ENCODE measurements around the gene ZNRF3.

Gene ZNRF3

DNA sequence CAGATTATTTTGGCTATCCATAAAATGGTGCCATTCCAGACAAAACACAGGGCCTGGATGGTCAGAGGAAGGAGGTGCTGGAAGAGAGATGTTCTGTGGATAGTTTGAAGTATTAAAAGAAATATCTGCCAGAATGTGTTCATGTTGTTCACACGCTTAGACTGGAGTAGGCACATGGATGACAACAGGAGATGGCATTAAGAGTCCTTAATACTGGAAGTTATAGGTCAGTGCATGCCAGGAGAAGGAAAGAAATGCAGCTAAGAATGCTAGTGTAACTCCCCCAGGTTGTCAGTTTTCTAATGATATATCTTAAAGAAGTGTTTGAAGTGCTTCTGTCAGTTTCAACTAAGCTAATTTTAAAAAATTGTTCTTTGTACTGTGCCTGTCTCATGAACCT is 209.7 kb downstream of the ZNRF3 start:
- H2BK15ac ChIP-seq (ENCODE audit: low read depth, poor library complexity, severe bottlenecking) = no peak overlapping the region
- DNase-seq = no peak
- no peak overlapping the region for H3K27ac ChIP-seq (ENCODE audit: low read length, poor library complexity, severe bottlenecking)
- peaks cover 3% of the 10 kb centered on the region for H3K4me1 ChIP-seq (ENCODE audit: control insufficient read depth, insufficient read depth, low read depth, low read length)
- H4K8ac ChIP-seq (ENCODE audit: low read length) = no peak overlapping the region
- no peak overlapping the region for H3K23ac ChIP-seq (ENCODE audit: low read length in 2 of 2)
- H2AK5ac ChIP-seq (ENCODE audit: low read length, severe bottlenecking) = no peak overlapping the region
- H4K91ac ChIP-seq (ENCODE audit: low read length) = no peak overlapping the region
- no peak overlapping the region for H2BK12ac ChIP-seq (ENCODE audit: low read length in 2 of 2)
- peaks cover 0 to 8% of the 10 kb centered on the region in 2 experiments for H3K36me3 ChIP-seq (ENCODE audit: control insufficient read depth in 1 of 2, insufficient read depth in 2 of 2, low read depth in 1 of 2, low read length in 2 of 2)
- no peak overlapping the region for H2AFZ ChIP-seq (ENCODE audit: low read depth, low read length)
- no peaks in the 10 kb centered on the region for H3K9me3 ChIP-seq (ENCODE audit: control insufficient read depth, low read length)
- no peak overlapping the region for H2BK120ac ChIP-seq (ENCODE audit: low read depth, low read length)
- H3K4me2 ChIP-seq (ENCODE audit: low read length, poor library complexity, severe bottlenecking) = no peak overlapping the region
- no peak overlapping the region for H3K4ac ChIP-seq (ENCODE audit: low read depth in 1 of 2, low read length in 2 of 2)
- peak overlapping the region in 1 of 2 experiments; percentile 9 for H3K4me3 ChIP-seq (ENCODE audit: insufficient read depth in 1 of 2, low read depth in 1 of 2, low read length in 2 of 2)
- H2BK5ac ChIP-seq (ENCODE audit: low read depth, low read length, poor library complexity, severe bottlenecking) = no peak overlapping the region
- no peaks in the 10 kb centered on the region for H3K27me3 ChIP-seq (ENCODE audit: control insufficient read depth in 1 of 2, insufficient read depth in 1 of 2, low read length in 2 of 2)
- peak overlapping the region; percentile 8 for H3K9ac ChIP-seq (ENCODE audit: low read length)
- no peaks in the 10 kb centered on the region for H3K79me1 ChIP-seq (replicated peaks; ENCODE audit: low read length, poor library complexity, severe bottlenecking)
- no peak overlapping the region for H3K14ac ChIP-seq (ENCODE audit: low read length in 2 of 2)
- 94% methylated on average over 1 of the region's 1 CpG for WGBS
- no peak overlapping the region for H3K18ac ChIP-seq (ENCODE audit: low read depth in 1 of 2, low read length in 2 of 2)

DNA sequence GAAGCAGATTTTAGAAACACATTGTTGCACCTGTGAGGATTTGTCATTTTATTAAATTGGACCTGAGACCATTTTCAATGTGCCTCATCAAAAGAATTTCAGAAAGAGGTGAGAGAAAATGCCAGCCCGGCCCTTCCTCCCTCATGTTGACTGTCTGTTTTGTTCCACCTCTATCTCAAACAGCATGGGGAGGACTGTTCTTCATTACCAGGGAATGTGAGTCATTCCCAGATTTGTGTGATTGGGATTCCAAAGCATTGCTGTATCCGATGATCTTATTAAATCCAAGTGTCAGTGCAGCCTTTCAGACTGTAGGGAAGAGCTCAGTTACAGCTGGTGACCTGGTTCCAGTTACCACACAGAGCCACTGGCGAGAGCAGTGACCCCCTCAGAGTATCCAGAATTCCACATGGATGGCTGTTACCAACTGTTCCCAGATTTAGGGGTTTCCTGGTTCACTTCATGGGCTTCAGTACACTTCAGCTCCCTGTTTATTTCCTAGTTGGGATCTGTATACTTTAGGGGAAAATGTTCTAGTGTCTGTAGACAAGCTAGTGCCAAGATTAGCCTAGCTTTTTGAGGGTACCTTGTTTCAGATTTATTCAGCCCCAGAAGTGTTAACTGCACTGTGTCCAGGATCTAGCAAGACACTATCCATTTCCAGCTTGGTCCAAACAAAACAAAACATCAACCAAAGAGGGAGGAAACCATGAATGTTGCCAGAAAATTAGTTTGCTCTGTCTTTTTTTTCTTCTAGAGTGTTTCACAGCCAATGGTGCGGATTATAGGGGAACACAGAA is 210.3 kb downstream of the ZNRF3 start:
- no peak overlapping the region for H2AFZ ChIP-seq (ENCODE audit: low read depth, low read length)
- no peak overlapping the region for H3K4ac ChIP-seq (ENCODE audit: low read depth in 1 of 2, low read length in 2 of 2)
- H3K23ac ChIP-seq (ENCODE audit: low read length in 2 of 2) = no peak overlapping the region
- H3K79me1 ChIP-seq (replicated peaks; ENCODE audit: low read length, poor library complexity, severe bottlenecking) = no peaks in the 10 kb centered on the region
- H3K27ac ChIP-seq (ENCODE audit: low read length, poor library complexity, severe bottlenecking) = no peak overlapping the region
- H2BK120ac ChIP-seq (ENCODE audit: low read depth, low read length) = no peak overlapping the region
- H2BK5ac ChIP-seq (ENCODE audit: low read depth, low read length, poor library complexity, severe bottlenecking) = no peak overlapping the region
- peaks cover 0 to 10% of the 10 kb centered on the region in 2 experiments for H3K36me3 ChIP-seq (ENCODE audit: control insufficient read depth in 1 of 2, insufficient read depth in 2 of 2, low read depth in 1 of 2, low read length in 2 of 2)
- H3K14ac ChIP-seq (ENCODE audit: low read length in 2 of 2) = no peak overlapping the region
- H3K4me1 ChIP-seq (ENCODE audit: control insufficient read depth, insufficient read depth, low read depth, low read length) = peaks cover 3% of the 10 kb centered on the region
- no peak overlapping the region for H2BK15ac ChIP-seq (ENCODE audit: low read depth, poor library complexity, severe bottlenecking)
- H2AK5ac ChIP-seq (ENCODE audit: low read length, severe bottlenecking) = no peak overlapping the region
- H4K91ac ChIP-seq (ENCODE audit: low read length) = no peak overlapping the region
- peak overlapping the region; percentile 71 for H3K9ac ChIP-seq (ENCODE audit: low read length)
- no peak overlapping the region for H3K18ac ChIP-seq (ENCODE audit: low read depth in 1 of 2, low read length in 2 of 2)
- no peak overlapping the region for H4K8ac ChIP-seq (ENCODE audit: low read length)
- no peak overlapping the region for H3K4me2 ChIP-seq (ENCODE audit: low read length, poor library complexity, severe bottlenecking)
- peak; percentile 52 for DNase-seq
- peak overlapping the region in 1 of 2 experiments; percentile 57 for H3K4me3 ChIP-seq (ENCODE audit: insufficient read depth in 1 of 2, low read depth in 1 of 2, low read length in 2 of 2)
- 74% methylated on average over 4 of the region's 4 CpGs for WGBS
- H3K9me3 ChIP-seq (ENCODE audit: control insufficient read depth, low read length) = no peaks in the 10 kb centered on the region
- no peak overlapping the region for H2BK12ac ChIP-seq (ENCODE audit: low read length in 2 of 2)
- H3K27me3 ChIP-seq (ENCODE audit: control insufficient read depth in 1 of 2, insufficient read depth in 1 of 2, low read length in 2 of 2) = no peaks in the 10 kb centered on the region

DNA sequence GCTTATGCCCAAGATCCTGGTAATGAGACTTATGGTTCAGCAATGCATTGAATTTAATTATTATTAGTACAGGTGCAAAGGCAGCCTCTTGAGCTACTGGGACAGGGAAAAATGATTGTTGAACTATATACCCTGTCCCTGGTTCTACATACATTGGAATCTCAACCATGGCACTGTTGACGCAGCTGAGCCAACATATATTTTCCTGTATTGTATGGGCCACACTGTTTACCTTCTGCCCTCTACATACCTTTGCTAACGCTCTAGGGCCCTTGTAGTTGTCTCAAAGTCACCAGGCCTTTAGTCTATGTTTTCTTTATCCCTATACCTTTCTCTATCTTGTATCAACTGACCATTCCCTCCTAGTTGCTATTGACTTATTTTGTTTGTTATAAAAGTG is 212.1 kb downstream of the ZNRF3 start:
- no peak overlapping the region for H2BK12ac ChIP-seq (ENCODE audit: low read length in 2 of 2)
- H3K9me3 ChIP-seq (ENCODE audit: control insufficient read depth, low read length) = no peaks in the 10 kb centered on the region
- H3K36me3 ChIP-seq (ENCODE audit: control insufficient read depth in 1 of 2, insufficient read depth in 2 of 2, low read depth in 1 of 2, low read length in 2 of 2) = peaks cover 0 to 17% of the 10 kb centered on the region in 2 experiments
- no peaks in the 10 kb centered on the region for H3K79me1 ChIP-seq (replicated peaks; ENCODE audit: low read length, poor library complexity, severe bottlenecking)
- no peak overlapping the region for H3K4ac ChIP-seq (ENCODE audit: low read depth in 1 of 2, low read length in 2 of 2)
- H4K8ac ChIP-seq (ENCODE audit: low read length) = no peak overlapping the region
- no peak overlapping the region for H4K91ac ChIP-seq (ENCODE audit: low read length)
- no peak overlapping the region for H3K18ac ChIP-seq (ENCODE audit: low read depth in 1 of 2, low read length in 2 of 2)
- 63% methylated on average over 2 of the region's 2 CpGs for WGBS
- H2BK15ac ChIP-seq (ENCODE audit: low read depth, poor library complexity, severe bottlenecking) = no peak overlapping the region
- H3K9ac ChIP-seq (ENCODE audit: low read length) = no peak overlapping the region
- H3K14ac ChIP-seq (ENCODE audit: low read length in 2 of 2) = no peak overlapping the region
- no peak overlapping the region for H3K4me2 ChIP-seq (ENCODE audit: low read length, poor library complexity, severe bottlenecking)
- H3K27ac ChIP-seq (ENCODE audit: low read length, poor library complexity, severe bottlenecking) = no peak overlapping the region
- no peak overlapping the region for H2AFZ ChIP-seq (ENCODE audit: low read depth, low read length)
- no peak overlapping the region for H2BK120ac ChIP-seq (ENCODE audit: low read depth, low read length)
- H2BK5ac ChIP-seq (ENCODE audit: low read depth, low read length, poor library complexity, severe bottlenecking) = no peak overlapping the region
- H3K4me1 ChIP-seq (ENCODE audit: control insufficient read depth, insufficient read depth, low read depth, low read length) = peaks cover 3% of the 10 kb centered on the region
- H3K27me3 ChIP-seq (ENCODE audit: control insufficient read depth in 1 of 2, insufficient read depth in 1 of 2, low read length in 2 of 2) = no peaks in the 10 kb centered on the region
- DNase-seq = no peak
- no peak overlapping the region for H3K23ac ChIP-seq (ENCODE audit: low read length in 2 of 2)
- no peak overlapping the region for H3K4me3 ChIP-seq (ENCODE audit: insufficient read depth in 1 of 2, low read depth in 1 of 2, low read length in 2 of 2)
- no peak overlapping the region for H2AK5ac ChIP-seq (ENCODE audit: low read length, severe bottlenecking)

DNA sequence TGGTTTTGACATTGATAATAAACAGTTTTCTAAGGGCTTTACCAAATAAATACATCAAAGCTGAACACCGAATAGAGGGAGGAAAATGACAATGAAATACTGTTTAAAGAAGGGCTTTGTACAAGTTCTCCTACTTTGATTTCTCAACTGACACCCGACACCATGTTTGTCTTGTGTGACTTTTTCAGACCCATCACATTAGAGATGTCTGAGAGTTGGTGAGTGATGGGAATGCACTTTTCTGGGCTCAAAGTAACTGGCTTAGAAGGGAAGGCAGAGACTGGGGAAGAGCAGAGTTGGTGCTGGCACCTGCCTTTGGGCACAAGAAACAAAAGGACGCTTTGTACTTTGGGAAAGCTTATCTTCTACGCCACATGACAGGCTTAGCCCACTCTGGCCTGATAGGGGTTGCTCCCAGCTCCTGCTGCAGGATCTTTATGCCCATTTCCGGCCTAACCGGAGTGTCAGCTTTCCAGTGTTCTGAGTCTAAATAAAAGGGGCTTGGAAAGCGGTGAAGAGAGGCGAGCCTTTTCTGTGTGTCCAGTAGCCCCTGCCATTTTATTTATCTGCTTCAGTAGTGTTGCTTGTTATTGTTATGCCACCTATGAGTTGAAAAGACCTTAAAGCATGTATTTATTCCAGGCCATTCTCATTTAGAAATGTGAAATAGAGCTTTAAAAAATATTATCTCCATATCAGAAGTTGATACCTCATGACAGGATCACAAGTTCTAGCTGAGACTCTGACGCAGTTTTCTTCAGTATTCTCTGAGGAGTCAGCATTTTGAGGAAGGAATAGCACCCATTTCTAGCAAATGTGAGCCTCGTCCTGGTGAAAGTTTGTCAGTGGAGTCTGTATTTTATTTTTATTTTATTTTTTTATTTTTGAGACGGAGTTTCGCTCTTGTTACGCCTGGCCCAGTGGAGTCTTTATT is 213.6 kb downstream of the ZNRF3 start:
- Histone ChIP-seq H3K27ac (ENCODE audit: low read length, poor library complexity, severe bottlenecking) (no peak overlapping the region), H2BK15ac (ENCODE audit: low read depth, poor library complexity, severe bottlenecking) (no peak overlapping the region), H3K79me1 (replicated peaks; ENCODE audit: low read length, poor library complexity, severe bottlenecking) (no peaks in the 10 kb centered on the region), H4K91ac (ENCODE audit: low read length) (no peak overlapping the region), H3K9ac (ENCODE audit: low read length) (no peak overlapping the region), H3K4me2 (ENCODE audit: low read length, poor library complexity, severe bottlenecking) (no peak overlapping the region), H3K9me3 (ENCODE audit: control insufficient read depth, low read length) (no peaks in the 10 kb centered on the region), H3K4ac (ENCODE audit: low read depth in 1 of 2, low read length in 2 of 2) (no peak overlapping the region), H2BK120ac (ENCODE audit: low read depth, low read length) (no peak overlapping the region), H2AFZ (ENCODE audit: low read depth, low read length) (no peak overlapping the region), H2BK5ac (ENCODE audit: low read depth, low read length, poor library complexity, severe bottlenecking) (no peak overlapping the region), H3K4me3 (ENCODE audit: insufficient read depth in 1 of 2, low read depth in 1 of 2, low read length in 2 of 2) (no peak overlapping the region), H3K27me3 (ENCODE audit: control insufficient read depth in 1 of 2, insufficient read depth in 1 of 2, low read length in 2 of 2) (no peaks in the 10 kb centered on the region), H3K36me3 (ENCODE audit: control insufficient read depth in 1 of 2, insufficient read depth in 2 of 2, low read depth in 1 of 2, low read length in 2 of 2) (peaks cover 0 to 17% of the 10 kb centered on the region in 2 experiments), H3K4me1 (ENCODE audit: control insufficient read depth, insufficient read depth, low read depth, low read length) (peaks cover 3% of the 10 kb centered on the region), H2BK12ac (ENCODE audit: low read length in 2 of 2) (no peak overlapping the region), H3K14ac (ENCODE audit: low read length in 2 of 2) (no peak overlapping the region), H4K8ac (ENCODE audit: low read length) (no peak overlapping the region), H2AK5ac (ENCODE audit: low read length, severe bottlenecking) (no peak overlapping the region), H3K23ac (ENCODE audit: low read length in 2 of 2) (no peak overlapping the region), H3K18ac (ENCODE audit: low read depth in 1 of 2, low read length in 2 of 2) (peak overlapping the region in 1 of 2 experiments; percentile 28)
- WGBS = 91% methylated on average over 10 of the region's 13 CpGs
- DNase-seq = no peak
